ENCODE results near the gene CSNK1G2. TPM values are rescaled to one million over a fixed set of nuclear protein-coding genes. Genes with fewer than 3 reads are reported as not detected.
A peak's percentile ranks its signal among the peaks of the same experiment; 100 is the strongest.

The CSNK1G2 gene
- total RNA-seq, 1 experiment from 2014 or later = 126 TPM

DNA sequence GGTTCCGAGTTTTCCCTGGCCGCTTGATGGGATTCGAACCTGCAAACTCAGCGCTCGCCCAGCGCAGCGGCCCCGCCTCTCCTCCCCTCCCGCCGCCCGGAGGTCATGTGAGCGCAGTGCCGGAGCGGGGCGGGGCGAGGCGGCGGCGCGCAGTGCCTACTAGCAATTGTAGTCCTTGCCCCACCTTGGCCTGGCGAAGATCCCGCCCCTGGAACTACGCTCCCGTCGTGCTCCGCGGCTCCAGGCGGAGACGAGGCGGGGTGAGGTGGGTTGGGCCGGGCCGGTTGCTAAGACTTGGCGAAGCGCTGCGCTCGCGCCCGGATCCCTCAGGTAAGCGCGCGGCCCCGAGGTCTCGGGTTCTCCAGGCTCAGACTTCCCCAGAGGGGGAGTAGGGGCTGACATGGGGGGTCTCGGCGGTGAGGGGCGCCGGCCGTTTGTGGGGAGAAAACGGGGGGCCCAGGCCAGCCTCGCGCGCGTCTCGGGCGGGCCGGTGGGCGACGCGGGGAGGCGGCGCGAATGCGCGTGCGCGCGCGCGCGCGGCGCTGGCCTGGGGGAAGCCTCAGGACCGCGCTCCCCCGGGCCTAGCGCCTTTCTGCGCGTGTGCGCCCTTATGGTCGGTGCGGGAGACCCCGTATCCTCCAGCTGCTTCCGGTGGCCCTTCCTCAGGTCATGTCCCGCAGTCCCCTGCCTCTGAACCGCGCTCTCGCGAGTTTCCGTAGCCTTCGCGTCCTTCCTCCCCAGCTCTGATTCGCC is 35.7 kb upstream of the CSNK1G2 start, which contains the start of the genes ADAT3 and SCAMP4 (continued):
- TF ChIP-seq NFE2L1 (CRISPR knock-in tag; IDR thresholded peaks at IDR 0.05) (peak; percentile 90; the same call in 1 of the 2 replicates), MYBL2 (CRISPR knock-in tag; IDR thresholded peaks at IDR 0.05) (0 out of 2 replicates have a peak, but pooled peaks have one; percentile 69), SMAD3 (CRISPR knock-in tag; IDR thresholded peaks at IDR 0.05; ENCODE audit: borderline replicate concordance) (no peak), IRF2 (CRISPR knock-in tag; IDR thresholded peaks at IDR 0.05; ENCODE audit: borderline replicate concordance, low read depth) (no peak), TP53 (CRISPR knock-in tag; IDR thresholded peaks at IDR 0.05) (no peak), TEAD4 (CRISPR knock-in tag; IDR thresholded peaks at IDR 0.05) (no peak), NR1H2 (CRISPR knock-in tag; IDR thresholded peaks at IDR 0.05) (no peak), NFATC4 (CRISPR knock-in tag; IDR thresholded peaks at IDR 0.05) (no peak), EMX1 (CRISPR knock-in tag; IDR thresholded peaks at IDR 0.05) (no peak; the same call in 1 of the 2 replicates), ZNF396 (CRISPR knock-in tag; IDR thresholded peaks at IDR 0.05; ENCODE audit: borderline replicate concordance) (no peak), ZNF232 (CRISPR knock-in tag; IDR thresholded peaks at IDR 0.05) (no peak), HMGA2 (CRISPR knock-in tag; IDR thresholded peaks at IDR 0.05) (no peak), CREM (CRISPR knock-in tag; IDR thresholded peaks at IDR 0.05) (no peak), FOXP1 (CRISPR knock-in tag; IDR thresholded peaks at IDR 0.05; ENCODE audit: borderline replicate concordance) (peak; percentile 47), FOXK1 (CRISPR knock-in tag; IDR thresholded peaks at IDR 0.05) (no peak; the same call in 1 of the 2 replicates)
- TF ChIP-seq, protein P1, sequence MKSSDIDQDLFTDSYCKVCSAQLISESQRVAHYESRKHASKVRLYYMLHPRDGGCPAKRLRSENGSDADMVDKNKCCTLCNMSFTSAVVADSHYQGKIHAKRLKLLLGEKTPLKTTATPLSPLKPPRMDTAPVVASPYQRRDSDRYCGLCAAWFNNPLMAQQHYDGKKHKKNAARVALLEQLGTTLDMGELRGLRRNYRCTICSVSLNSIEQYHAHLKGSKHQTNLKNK (CRISPR knock-in tag; IDR thresholded peaks at IDR 0.05) = no peak
- TF ChIP-seq, protein P2, sequence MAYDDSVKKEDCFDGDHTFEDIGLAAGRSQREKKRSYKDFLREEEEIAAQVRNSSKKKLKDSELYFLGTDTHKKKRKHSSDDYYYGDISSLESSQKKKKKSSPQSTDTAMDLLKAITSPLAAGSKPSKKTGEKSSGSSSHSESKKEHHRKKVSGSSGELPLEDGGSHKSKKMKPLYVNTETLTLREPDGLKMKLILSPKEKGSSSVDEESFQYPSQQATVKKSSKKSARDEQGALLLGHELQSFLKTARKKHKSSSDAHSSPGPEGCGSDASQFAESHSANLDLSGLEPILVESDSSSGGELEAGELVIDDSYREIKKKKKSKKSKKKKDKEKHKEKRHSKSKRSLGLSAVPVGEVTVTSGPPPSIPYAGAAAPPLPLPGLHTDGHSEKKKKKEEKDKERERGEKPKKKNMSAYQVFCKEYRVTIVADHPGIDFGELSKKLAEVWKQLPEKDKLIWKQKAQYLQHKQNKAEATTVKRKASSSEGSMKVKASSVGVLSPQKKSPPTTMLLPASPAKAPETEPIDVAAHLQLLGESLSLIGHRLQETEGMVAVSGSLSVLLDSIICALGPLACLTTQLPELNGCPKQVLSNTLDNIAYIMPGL (CRISPR knock-in tag; IDR thresholded peaks at IDR 0.05) = 0 out of 2 replicates have a peak, but pooled peaks have one; percentile 44
- TF ChIP-seq, protein P3, sequence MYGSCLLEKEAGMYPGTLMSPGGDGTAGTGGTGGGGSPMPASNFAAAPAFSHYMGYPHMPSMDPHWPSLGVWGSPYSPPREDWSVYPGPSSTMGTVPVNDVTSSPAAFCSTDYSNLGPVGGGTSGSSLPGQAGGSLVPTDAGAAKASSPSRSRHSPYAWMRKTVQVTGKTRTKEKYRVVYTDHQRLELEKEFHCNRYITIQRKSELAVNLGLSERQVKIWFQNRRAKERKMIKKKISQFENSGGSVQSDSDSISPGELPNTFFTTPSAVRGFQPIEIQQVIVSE (CRISPR knock-in tag; IDR thresholded peaks at IDR 0.05; ENCODE audit: borderline replicate concordance) = no peak
- TF ChIP-seq, protein P4, sequence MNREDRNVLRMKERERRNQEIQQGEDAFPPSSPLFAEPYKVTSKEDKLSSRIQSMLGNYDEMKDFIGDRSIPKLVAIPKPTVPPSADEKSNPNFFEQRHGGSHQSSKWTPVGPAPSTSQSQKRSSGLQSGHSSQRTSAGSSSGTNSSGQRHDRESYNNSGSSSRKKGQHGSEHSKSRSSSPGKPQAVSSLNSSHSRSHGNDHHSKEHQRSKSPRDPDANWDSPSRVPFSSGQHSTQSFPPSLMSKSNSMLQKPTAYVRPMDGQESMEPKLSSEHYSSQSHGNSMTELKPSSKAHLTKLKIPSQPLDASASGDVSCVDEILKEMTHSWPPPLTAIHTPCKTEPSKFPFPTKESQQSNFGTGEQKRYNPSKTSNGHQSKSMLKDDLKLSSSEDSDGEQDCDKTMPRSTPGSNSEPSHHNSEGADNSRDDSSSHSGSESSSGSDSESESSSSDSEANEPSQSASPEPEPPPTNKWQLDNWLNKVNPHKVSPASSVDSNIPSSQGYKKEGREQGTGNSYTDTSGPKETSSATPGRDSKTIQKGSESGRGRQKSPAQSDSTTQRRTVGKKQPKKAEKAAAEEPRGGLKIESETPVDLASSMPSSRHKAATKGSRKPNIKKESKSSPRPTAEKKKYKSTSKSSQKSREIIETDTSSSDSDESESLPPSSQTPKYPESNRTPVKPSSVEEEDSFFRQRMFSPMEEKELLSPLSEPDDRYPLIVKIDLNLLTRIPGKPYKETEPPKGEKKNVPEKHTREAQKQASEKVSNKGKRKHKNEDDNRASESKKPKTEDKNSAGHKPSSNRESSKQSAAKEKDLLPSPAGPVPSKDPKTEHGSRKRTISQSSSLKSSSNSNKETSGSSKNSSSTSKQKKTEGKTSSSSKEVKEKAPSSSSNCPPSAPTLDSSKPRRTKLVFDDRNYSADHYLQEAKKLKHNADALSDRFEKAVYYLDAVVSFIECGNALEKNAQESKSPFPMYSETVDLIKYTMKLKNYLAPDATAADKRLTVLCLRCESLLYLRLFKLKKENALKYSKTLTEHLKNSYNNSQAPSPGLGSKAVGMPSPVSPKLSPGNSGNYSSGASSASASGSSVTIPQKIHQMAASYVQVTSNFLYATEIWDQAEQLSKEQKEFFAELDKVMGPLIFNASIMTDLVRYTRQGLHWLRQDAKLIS (CRISPR knock-in tag; IDR thresholded peaks at IDR 0.05; ENCODE audit: borderline replicate concordance) = no peak
- TF ChIP-seq, protein P5, sequence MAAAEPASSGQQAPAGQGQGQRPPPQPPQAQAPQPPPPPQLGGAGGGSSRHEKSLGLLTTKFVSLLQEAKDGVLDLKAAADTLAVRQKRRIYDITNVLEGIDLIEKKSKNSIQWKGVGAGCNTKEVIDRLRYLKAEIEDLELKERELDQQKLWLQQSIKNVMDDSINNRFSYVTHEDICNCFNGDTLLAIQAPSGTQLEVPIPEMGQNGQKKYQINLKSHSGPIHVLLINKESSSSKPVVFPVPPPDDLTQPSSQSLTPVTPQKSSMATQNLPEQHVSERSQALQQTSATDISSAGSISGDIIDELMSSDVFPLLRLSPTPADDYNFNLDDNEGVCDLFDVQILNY (CRISPR knock-in tag; IDR thresholded peaks at IDR 0.05) = peak; percentile 91; the same call in 1 of the 2 replicates
- TF ChIP-seq, protein P6, sequence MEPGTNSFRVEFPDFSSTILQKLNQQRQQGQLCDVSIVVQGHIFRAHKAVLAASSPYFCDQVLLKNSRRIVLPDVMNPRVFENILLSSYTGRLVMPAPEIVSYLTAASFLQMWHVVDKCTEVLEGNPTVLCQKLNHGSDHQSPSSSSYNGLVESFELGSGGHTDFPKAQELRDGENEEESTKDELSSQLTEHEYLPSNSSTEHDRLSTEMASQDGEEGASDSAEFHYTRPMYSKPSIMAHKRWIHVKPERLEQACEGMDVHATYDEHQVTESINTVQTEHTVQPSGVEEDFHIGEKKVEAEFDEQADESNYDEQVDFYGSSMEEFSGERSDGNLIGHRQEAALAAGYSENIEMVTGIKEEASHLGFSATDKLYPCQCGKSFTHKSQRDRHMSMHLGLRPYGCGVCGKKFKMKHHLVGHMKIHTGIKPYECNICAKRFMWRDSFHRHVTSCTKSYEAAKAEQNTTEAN (CRISPR knock-in tag; IDR thresholded peaks at IDR 0.05) = no peak
- TF ChIP-seq, protein P7, sequence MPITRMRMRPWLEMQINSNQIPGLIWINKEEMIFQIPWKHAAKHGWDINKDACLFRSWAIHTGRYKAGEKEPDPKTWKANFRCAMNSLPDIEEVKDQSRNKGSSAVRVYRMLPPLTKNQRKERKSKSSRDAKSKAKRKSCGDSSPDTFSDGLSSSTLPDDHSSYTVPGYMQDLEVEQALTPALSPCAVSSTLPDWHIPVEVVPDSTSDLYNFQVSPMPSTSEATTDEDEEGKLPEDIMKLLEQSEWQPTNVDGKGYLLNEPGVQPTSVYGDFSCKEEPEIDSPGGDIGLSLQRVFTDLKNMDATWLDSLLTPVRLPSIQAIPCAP (CRISPR knock-in tag; IDR thresholded peaks at IDR 0.05) = no peak
- TF ChIP-seq, protein P8, sequence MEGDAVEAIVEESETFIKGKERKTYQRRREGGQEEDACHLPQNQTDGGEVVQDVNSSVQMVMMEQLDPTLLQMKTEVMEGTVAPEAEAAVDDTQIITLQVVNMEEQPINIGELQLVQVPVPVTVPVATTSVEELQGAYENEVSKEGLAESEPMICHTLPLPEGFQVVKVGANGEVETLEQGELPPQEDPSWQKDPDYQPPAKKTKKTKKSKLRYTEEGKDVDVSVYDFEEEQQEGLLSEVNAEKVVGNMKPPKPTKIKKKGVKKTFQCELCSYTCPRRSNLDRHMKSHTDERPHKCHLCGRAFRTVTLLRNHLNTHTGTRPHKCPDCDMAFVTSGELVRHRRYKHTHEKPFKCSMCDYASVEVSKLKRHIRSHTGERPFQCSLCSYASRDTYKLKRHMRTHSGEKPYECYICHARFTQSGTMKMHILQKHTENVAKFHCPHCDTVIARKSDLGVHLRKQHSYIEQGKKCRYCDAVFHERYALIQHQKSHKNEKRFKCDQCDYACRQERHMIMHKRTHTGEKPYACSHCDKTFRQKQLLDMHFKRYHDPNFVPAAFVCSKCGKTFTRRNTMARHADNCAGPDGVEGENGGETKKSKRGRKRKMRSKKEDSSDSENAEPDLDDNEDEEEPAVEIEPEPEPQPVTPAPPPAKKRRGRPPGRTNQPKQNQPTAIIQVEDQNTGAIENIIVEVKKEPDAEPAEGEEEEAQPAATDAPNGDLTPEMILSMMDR (IDR thresholded peaks at IDR 0.05) = no peak
- TF ChIP-seq, protein P9, sequence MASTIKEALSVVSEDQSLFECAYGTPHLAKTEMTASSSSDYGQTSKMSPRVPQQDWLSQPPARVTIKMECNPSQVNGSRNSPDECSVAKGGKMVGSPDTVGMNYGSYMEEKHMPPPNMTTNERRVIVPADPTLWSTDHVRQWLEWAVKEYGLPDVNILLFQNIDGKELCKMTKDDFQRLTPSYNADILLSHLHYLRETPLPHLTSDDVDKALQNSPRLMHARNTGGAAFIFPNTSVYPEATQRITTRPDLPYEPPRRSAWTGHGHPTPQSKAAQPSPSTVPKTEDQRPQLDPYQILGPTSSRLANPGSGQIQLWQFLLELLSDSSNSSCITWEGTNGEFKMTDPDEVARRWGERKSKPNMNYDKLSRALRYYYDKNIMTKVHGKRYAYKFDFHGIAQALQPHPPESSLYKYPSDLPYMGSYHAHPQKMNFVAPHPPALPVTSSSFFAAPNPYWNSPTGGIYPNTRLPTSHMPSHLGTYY (CRISPR knock-in tag; IDR thresholded peaks at IDR 0.05) = no peak
- TF ChIP-seq, protein P10, sequence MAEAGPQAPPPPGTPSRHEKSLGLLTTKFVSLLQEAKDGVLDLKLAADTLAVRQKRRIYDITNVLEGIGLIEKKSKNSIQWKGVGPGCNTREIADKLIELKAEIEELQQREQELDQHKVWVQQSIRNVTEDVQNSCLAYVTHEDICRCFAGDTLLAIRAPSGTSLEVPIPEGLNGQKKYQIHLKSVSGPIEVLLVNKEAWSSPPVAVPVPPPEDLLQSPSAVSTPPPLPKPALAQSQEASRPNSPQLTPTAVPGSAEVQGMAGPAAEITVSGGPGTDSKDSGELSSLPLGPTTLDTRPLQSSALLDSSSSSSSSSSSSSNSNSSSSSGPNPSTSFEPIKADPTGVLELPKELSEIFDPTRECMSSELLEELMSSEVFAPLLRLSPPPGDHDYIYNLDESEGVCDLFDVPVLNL (CRISPR knock-in tag; IDR thresholded peaks at IDR 0.05; ENCODE audit: borderline replicate concordance, low read depth) = no peak

Data from WTC11 (cell line).